OCI-LY1 (cell line): ENCODE data around the gene PELO.
A peak's percentile ranks its signal among the peaks of the same experiment; 100 is the strongest.

ENCODE experiments used
- H2AFZ ChIP-seq: fragments of 200-600 bp; sonication (generic), shearing (Covaris generic); 2 replicates; pipeline ENCODE4 v1.6.0; 2014; ENCODE audit warnings: antibody characterized with exemption, mild to moderate bottlenecking, low read length
- H3F3A ChIP-seq: fragments of 200-600 bp; sonication (generic), shearing (Covaris generic); 2 replicates; pipeline ENCODE4 v1.6.0; 2014; ENCODE audit warnings: mild to moderate bottlenecking, antibody characterized with exemption, low read length, moderate library complexity; ENCODE audit not compliant: insufficient read depth
- H3K27ac ChIP-seq: fragments of 200-600 bp; sonication (generic); 2 replicates; pipeline ENCODE4 v1.5.1; 2014; ENCODE audit warnings: low read length, mixed run types, mild to moderate bottlenecking, low read depth; ENCODE audit not compliant: poor library complexity, severe bottlenecking
- H3K27me3 ChIP-seq: fragments of 200-600 bp; sonication (generic); 2 replicates; pipeline ENCODE4 v1.6.0; 2014; ENCODE audit warnings: antibody characterized with exemption, mild to moderate bottlenecking, low read length, moderate library complexity; ENCODE audit not compliant: insufficient read depth
- H3K36me3 ChIP-seq: fragments of 200-600 bp; sonication (generic); 2 replicates; pipeline ENCODE4 v1.6.1; 2014; ENCODE audit warnings: mild to moderate bottlenecking, antibody characterized with exemption, low read length, moderate library complexity, mixed read lengths; ENCODE audit not compliant: insufficient read depth
- H3K4me1 ChIP-seq: fragments of 200-600 bp; sonication (generic); 2 replicates; pipeline ENCODE4 v1.5.1; 2014; ENCODE audit warnings: mild to moderate bottlenecking, low read length, moderate library complexity; ENCODE audit not compliant: insufficient read depth, severe bottlenecking
- H3K4me2 ChIP-seq: fragments of 200-600 bp; sonication (generic), shearing (Covaris generic); 2 replicates; pipeline ENCODE4 v1.6.1; 2014; ENCODE audit warnings: low read length
- H3K4me3 ChIP-seq: fragments of 200-600 bp; sonication (generic); 2 replicates; pipeline ENCODE4 v1.5.1; 2014; ENCODE audit warnings: low read length, low read depth, mild to moderate bottlenecking, mixed read lengths; ENCODE audit not compliant: poor library complexity, severe bottlenecking
- H3K79me2 ChIP-seq: fragments of 200-600 bp; shearing (Covaris generic); 2 replicates; pipeline ENCODE4 v1.6.1; 2016; ENCODE audit warnings: mixed run types, low read length, mixed read lengths; ENCODE audit not compliant: insufficient read depth
- H3K9ac ChIP-seq: fragments of 200-600 bp; sonication (generic), shearing (Covaris generic); 2 replicates; pipeline ENCODE4 v1.6.1; 2014; ENCODE audit warnings: mild to moderate bottlenecking, low read length, mixed read lengths
- H3K9me2 ChIP-seq: fragments of 200-600 bp; sonication (generic), shearing (Covaris generic); 2 replicates; pipeline ENCODE4 v1.6.1; 2014; ENCODE audit warnings: low read depth, mild to moderate bottlenecking, low read length, mixed read lengths
- H3K9me3 ChIP-seq: fragments of 200-600 bp; shearing (Covaris generic); 2 replicates; pipeline ENCODE4 v1.6.1; 2014; ENCODE audit warnings: low read length, mixed read lengths
- H4K20me1 ChIP-seq: fragments of 200-600 bp; sonication (generic), shearing (Covaris generic); 2 replicates; pipeline ENCODE4 v1.6.0; 2016; ENCODE audit warnings: mild to moderate bottlenecking, low read length; ENCODE audit not compliant: insufficient read depth
- CTCF ChIP-seq: fragments of 200-600 bp; sonication (generic), shearing (Covaris generic); IDR thresholded peaks from 2 replicates; pipeline ENCODE4 v1.5.1; 2017; ENCODE audit warnings: mild to moderate bottlenecking, antibody characterized with exemption, low read length, moderate library complexity, mixed read lengths
- EZH2 ChIP-seq: fragments of 200-600 bp; sonication (generic), shearing (Covaris generic); IDR thresholded peaks from 2 replicates; pipeline ENCODE4 v1.8.0; 2017; ENCODE audit warnings: borderline replicate concordance, mixed run types, mild to moderate bottlenecking, antibody characterized with exemption, low read length, moderate library complexity, mixed read lengths

PELO gene

GRCh38 chr5:52800394-52801213 lies 12.9 kb downstream of the PELO start:
- H3K79me2 ChIP-seq = peaks cover 27% of the 10 kb centered on the region
- no peaks in the 10 kb centered on the region for H3K9me2 ChIP-seq
- no peaks in the 10 kb centered on the region for H3K27me3 ChIP-seq
- peak overlapping the region; percentile 46 for H3K27ac ChIP-seq
- H3K4me1 ChIP-seq = peaks cover 40% of the 10 kb centered on the region
- H3K4me3 ChIP-seq = peak overlapping the region; percentile 94
- H3K9me3 ChIP-seq = no peaks in the 10 kb centered on the region
- no peak overlapping the region for H2AFZ ChIP-seq
- no peaks in the 10 kb centered on the region for H4K20me1 ChIP-seq
- peak overlapping the region; percentile 93 for H3K9ac ChIP-seq
- TF ChIP-seq EZH2 (no peak), CTCF (no peak)
- H3K4me2 ChIP-seq = peak overlapping the region; percentile 91
- H3K36me3 ChIP-seq = peaks cover 33% of the 10 kb centered on the region
- no peaks in the 10 kb centered on the region for H3F3A ChIP-seq

- TF ChIP-seq EZH2 = no peak
- no peak for TF ChIP-seq CTCF
- Histone ChIP-seq H3K9me3 (no peaks in the 10 kb centered on the region), H3K4me3 (peak overlapping the region; percentile 94), H4K20me1 (no peaks in the 10 kb centered on the region), H2AFZ (no peak overlapping the region), H3K79me2 (peaks cover 27% of the 10 kb centered on the region), H3K36me3 (peaks cover 33% of the 10 kb centered on the region), H3K4me1 (peaks cover 40% of the 10 kb centered on the region), H3K9ac (peak overlapping the region; percentile 93), H3K27me3 (no peaks in the 10 kb centered on the region), H3K27ac (peak overlapping the region; percentile 46), H3F3A (no peaks in the 10 kb centered on the region), H3K4me2 (peak overlapping the region; percentile 91), H3K9me2 (no peaks in the 10 kb centered on the region)
Observed at GRCh38 chr5:52801329-52801728, 13.6 kb downstream of the PELO start.

- no peak overlapping the region for H3K27ac ChIP-seq
- no peaks in the 10 kb centered on the region for H3K9me2 ChIP-seq
- H3K79me2 ChIP-seq = peaks cover 27% of the 10 kb centered on the region
- peak overlapping the region; percentile 91 for H3K4me2 ChIP-seq
- H3F3A ChIP-seq = no peaks in the 10 kb centered on the region
- H3K9ac ChIP-seq = peak overlapping the region; percentile 93; the same call in 1 of the 2 replicates
- peaks cover 33% of the 10 kb centered on the region for H3K36me3 ChIP-seq
- TF ChIP-seq EZH2 (no peak), CTCF (no peak)
- H3K4me3 ChIP-seq = peak overlapping the region; percentile 94
- no peaks in the 10 kb centered on the region for H3K9me3 ChIP-seq
- H3K27me3 ChIP-seq = no peaks in the 10 kb centered on the region
- no peaks in the 10 kb centered on the region for H4K20me1 ChIP-seq
- no peak overlapping the region for H2AFZ ChIP-seq
- peaks cover 40% of the 10 kb centered on the region for H3K4me1 ChIP-seq
Observed at GRCh38 chr5:52802272-52802973, 14.7 kb downstream of the PELO start.
